Panc1 (cell line): Measurements from ENCODE around the gene AGBL5. TPM values are rescaled to one million over a fixed set of nuclear protein-coding genes. Genes with fewer than 3 reads are reported as not detected.

Experiments
- ATAC-seq: fragments of 200-7000 bp; cut with Tn5 transposase; 2 replicates; pipeline ENCODE4 v1.9.1; 2020; ENCODE audit warnings: mild to moderate bottlenecking, moderate library complexity
- BruUV-seq: library from RNA; stranded (reverse); fragments of 400-500 nt; replicated peaks from 2 replicates; lab custom pipeline; 2021; lab: Mats Ljungman, UMichigan
- CTCF ChIA-PET: fragments of 300-600 bp; sonication (Branson Sonifier 250); formaldehyde crosslinking; loops from one replicate; lab custom pipeline; 2022; ENCODE audit warnings: antibody characterized with exemption; lab: Charles Lee
- POLR2A ChIA-PET: fragments of 300-600 bp; sonication (Branson Sonifier 250); formaldehyde crosslinking; loops from one replicate; lab custom pipeline; 2022; ENCODE audit warnings: antibody characterized with exemption; lab: Charles Lee
- DNase-seq: peaks from one replicate; pipeline ENCODE4 v3.0.0-alpha.2; 2010; ENCODE audit warnings: low read depth, low spot score
- H3K27ac ChIP-seq: 2 replicates; pipeline ENCODE4 v1.5.1; 2011; ENCODE audit warnings: mild to moderate bottlenecking, low read length, inconsistent platforms
- H3K27me3 ChIP-seq: fragments of 200-500 bp; sonication (Bioruptor generic); 2 replicates; pipeline ENCODE4 v1.6.0; 2014; ENCODE audit warnings: low read length, inconsistent platforms; ENCODE audit not compliant: control insufficient read depth, insufficient read depth
- H3K36me3 ChIP-seq: fragments of 200-500 bp; sonication (Bioruptor generic); 2 replicates; pipeline ENCODE4 v1.5.1; 2014; ENCODE audit warnings: inconsistent platforms, mild to moderate bottlenecking, low read length, moderate library complexity; ENCODE audit not compliant: control insufficient read depth, insufficient read depth
- H3K4me1 ChIP-seq: 2 replicates; pipeline ENCODE4 v1.5.1; 2011; ENCODE audit warnings: inconsistent platforms, mild to moderate bottlenecking, low read length, moderate library complexity; ENCODE audit not compliant: control insufficient read depth, insufficient read depth
- H3K4me3 ChIP-seq, 2 experiments: 2 replicates each; pipeline ENCODE4 v1.5.1; 2011 to 2012; ENCODE audit warnings: low read depth in 2 of 2, low read length in 2 of 2, mild to moderate bottlenecking in 2 of 2, inconsistent platforms in 1 of 2, moderate library complexity in 1 of 2
- H3K9me3 ChIP-seq: fragments of 200-500 bp; sonication (Bioruptor generic); 2 replicates; pipeline ENCODE4 v1.5.1; 2014; ENCODE audit warnings: low read depth, mild to moderate bottlenecking, inconsistent platforms, low read length, moderate library complexity; ENCODE audit not compliant: control insufficient read depth, insufficient read depth
- CTCF ChIP-seq: fragments of 450-650 bp; IDR thresholded peaks from 2 replicates; pipeline ENCODE4 v1.5.1; 2017; ENCODE audit warnings: mild to moderate bottlenecking
- POLR2AphosphoS5 ChIP-seq: IDR thresholded peaks from 2 replicates; pipeline ENCODE4 v1.6.1; 2012; ENCODE audit warnings: mild to moderate bottlenecking, low read depth, low read length, moderate library complexity
- REST ChIP-seq, 2 experiments: IDR thresholded peaks; 2 replicates each; pipeline ENCODE4 v1.6.1; 2011 to 2012; ENCODE audit warnings: low read depth in 2 of 2, control low read depth in 1 of 2, low read length in 1 of 2, mild to moderate bottlenecking in 1 of 2, moderate library complexity in 1 of 2; ENCODE audit not compliant: insufficient read depth in 1 of 2
- SIN3A ChIP-seq: IDR thresholded peaks from 2 replicates; pipeline ENCODE4 v1.6.1; 2012; ENCODE audit warnings: low read depth, mild to moderate bottlenecking, low read length, moderate library complexity, borderline replicate concordance; ENCODE audit not compliant: insufficient read depth
- TCF7L2 ChIP-seq: IDR thresholded peaks from 2 replicates; pipeline ENCODE4 v1.6.1; 2011; ENCODE audit warnings: mild to moderate bottlenecking, low read depth, low read length, inconsistent platforms
- in situ Hi-C: cut with HindIII; loops from 2 replicates; pipeline ENCODE4 v1.10.0; 2016; ENCODE audit warnings: low sequenced_read_pairs, low pct_unique_long_range_greater_than_20kb
- intact Hi-C: fragments of 100-400 bp; cut with micrococcal nuclease; formaldehyde crosslinking; loops from one replicate; pipeline ENCODE4 v1.10.0; 2022; ENCODE audit not compliant: unreplicated experiment
- total RNA-seq: library from RNA; stranded (reverse); gene quantifications from one replicate; pipeline ENCODE4 v1.2.1, GENCODE V29; 2021; ENCODE audit not compliant: unreplicated experiment

The AGBL5 gene
- total RNA-seq, 1 experiment from 2014 or later: 55.6 TPM

- POLR2A ChIA-PET: no interaction called here
- DNase-seq (no peak), ATAC-seq (no peak)
- intact Hi-C loops (loop anchor here (10.0 kb wide), 1 partner anchor 115 kb away; no protein-coding TSS in a partner anchor), in situ Hi-C loops (no loop called here)
- H3K27me3 ChIP-seq: no peaks in the 10 kb centered on the region
- CTCF ChIA-PET: no interaction called here
- H3K9me3 ChIP-seq: no peaks in the 10 kb centered on the region
- TF ChIP-seq REST (IDR thresholded peaks at IDR 0.05; ENCODE audit: insufficient read depth in 1 of 2, low read depth in 2 of 2, low read length in 1 of 2) (no peak), POLR2AphosphoS5 (no peak), SIN3A (no peak), TCF7L2 (no peak), CTCF (no peak)
- H3K27ac ChIP-seq: no peak overlapping the region
- no TSS peak for BruUV-seq
- H3K36me3 ChIP-seq: no peaks in the 10 kb centered on the region
- peak overlapping the region in 1 of 2 experiments; percentile 40; a peak in 1 of 4 replicates for H3K4me3 ChIP-seq
- H3K4me1 ChIP-seq: peaks cover 3% of the 10 kb centered on the region
Measured at GRCh38 chr2:27079233-27080139, 28.0 kb downstream of the AGBL5 start.

- Histone ChIP-seq H3K4me3 (peak overlapping the region in 1 of 2 experiments; percentile 40; a peak in 1 of 4 replicates), H3K4me1 (peaks cover 3% of the 10 kb centered on the region), H3K9me3 (no peaks in the 10 kb centered on the region), H3K27me3 (no peaks in the 10 kb centered on the region), H3K27ac (no peak overlapping the region), H3K36me3 (no peaks in the 10 kb centered on the region)
- DNase-seq: no peak
- no peak for ATAC-seq
- in situ Hi-C loops (no loop called here), intact Hi-C loops (loop anchor here (10.0 kb wide), 1 partner anchor 115 kb away; no protein-coding TSS in a partner anchor)
- ChIA-PET CTCF (no interaction called here), POLR2A (no interaction called here)
- TF ChIP-seq SIN3A (no peak), TCF7L2 (no peak), REST (IDR thresholded peaks at IDR 0.05; ENCODE audit: insufficient read depth in 1 of 2, low read depth in 2 of 2, low read length in 1 of 2) (no peak), CTCF (no peak), POLR2AphosphoS5 (no peak)
- BruUV-seq: no TSS peak
Measured at GRCh38 chr2:27080140-27080469, 28.6 kb downstream of the AGBL5 start.
